Esophagus mucosa (tissue), 1 donor: ENCODE results near the gene STYX. TPM values are rescaled to one million over a fixed set of nuclear protein-coding genes. Genes with fewer than 3 reads are reported as not detected.
"Not testable (repeated sequence)": the region's sequence is repeated elsewhere in the genome, so short reads cannot be mapped to it uniquely, and the experiment has no call there.

Experiments used
- ATAC-seq: fragments of 200-7000 bp; cut with Tn5 transposase; one replicate; pipeline ENCODE4 v1.9.1; 2020
- total RNA-seq: library from RNA; stranded (reverse); gene quantifications from one replicate; pipeline ENCODE4 v1.2.4, GENCODE V29; 2023
- donor health status: DM: yes; HTN: yes; CAD: no.

Gene STYX
- total RNA-seq, 1 donor from 2014 or later: 13.7 TPM

DNA sequence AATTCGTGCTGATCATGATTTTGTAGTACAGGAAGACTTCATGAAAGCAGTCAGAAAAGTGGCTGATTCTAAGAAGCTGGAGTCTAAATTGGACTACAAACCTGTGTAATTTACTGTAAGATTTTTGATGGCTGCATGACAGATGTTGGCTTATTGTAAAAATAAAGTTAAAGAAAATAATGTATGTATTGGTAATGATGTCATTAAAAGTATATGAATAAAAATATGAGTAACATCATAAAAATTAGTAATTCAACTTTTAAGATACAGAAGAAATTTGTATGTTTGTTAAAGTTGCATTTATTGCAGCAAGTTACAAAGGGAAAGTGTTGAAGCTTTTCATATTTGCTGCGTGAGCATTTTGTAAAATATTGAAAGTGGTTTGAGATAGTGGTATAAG, 2.5 kb upstream of the STYX start:
- not testable (repeated sequence) for ATAC-seq

DNA sequence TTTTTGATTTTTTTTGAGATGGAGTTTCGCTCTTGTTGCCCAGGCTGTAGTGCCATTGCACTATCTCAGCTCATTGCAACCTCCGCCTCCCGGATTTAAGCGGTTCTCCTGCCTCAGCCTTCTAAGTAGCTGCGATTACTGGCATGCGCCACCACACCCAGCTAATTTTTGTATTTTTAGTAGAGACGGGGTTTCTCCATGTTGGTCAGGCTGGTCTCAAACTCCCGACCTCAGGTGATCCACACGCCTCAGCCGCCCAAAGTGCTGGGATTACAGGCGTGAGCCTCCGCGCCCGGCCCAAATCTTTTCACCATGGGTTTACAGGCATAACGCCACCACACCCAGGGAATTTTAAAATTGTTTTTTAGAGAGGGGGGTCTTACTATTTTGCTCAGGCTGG, 931 bp upstream of the STYX start:
- not testable (repeated sequence) for ATAC-seq

DNA sequence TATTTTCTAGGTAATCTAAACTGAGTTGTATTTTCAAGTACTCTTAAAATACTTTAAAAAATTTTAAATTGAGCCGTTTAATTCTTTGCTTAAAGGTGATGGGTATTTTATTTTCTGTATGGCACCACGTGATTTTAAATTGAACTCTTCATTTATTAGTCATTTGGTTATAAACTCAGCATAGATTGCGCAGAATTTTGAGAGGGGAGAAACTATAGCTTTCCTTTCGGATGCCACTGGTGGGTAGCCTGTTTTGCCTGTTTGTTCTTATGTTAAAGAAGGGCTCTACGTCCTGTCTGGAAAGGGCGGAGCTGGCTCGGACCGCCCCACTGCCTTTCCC, 411 bp upstream of the STYX start:
- ATAC-seq: no peak

DNA sequence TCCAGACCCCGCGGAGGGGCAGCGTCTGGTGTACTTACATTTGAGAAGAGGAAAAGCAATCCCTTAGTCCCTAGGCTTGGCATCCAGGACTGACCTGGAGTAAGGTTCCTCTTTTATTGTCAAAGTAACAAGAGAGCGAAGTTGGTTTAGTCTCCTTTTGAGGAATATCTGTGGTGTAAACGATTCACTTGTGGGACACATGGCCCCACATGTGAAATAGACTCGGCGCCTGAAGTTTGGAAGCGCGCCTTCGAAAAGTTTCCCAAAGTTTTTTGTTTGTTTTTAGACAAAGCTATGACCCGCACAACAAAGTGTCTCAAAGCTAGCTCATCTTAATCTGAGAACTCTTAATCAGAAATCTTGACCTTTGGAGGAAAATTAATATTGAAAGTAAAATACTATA, 744 bp downstream of the STYX start:
- no peak for ATAC-seq

DNA sequence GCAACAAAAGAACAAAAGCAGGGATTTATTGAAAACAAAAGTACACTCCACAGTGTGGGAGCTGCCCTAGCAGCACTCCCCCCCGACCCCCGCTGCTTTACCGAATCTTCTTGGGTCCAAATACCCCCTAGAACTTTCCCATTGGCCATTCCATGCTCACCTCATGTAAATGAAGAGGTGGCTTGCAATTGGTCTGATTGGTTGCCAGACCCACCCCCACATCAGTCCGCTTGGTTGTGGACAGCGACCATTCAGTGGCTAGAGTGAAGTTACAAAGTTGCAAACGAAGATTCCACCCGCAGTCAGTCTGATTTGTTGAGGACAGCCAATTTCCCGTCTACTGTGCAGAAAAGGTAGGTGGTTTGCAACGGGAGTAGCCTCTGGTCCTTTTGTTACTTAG, 3.9 kb downstream of the STYX start:
- no peak for ATAC-seq

DNA sequence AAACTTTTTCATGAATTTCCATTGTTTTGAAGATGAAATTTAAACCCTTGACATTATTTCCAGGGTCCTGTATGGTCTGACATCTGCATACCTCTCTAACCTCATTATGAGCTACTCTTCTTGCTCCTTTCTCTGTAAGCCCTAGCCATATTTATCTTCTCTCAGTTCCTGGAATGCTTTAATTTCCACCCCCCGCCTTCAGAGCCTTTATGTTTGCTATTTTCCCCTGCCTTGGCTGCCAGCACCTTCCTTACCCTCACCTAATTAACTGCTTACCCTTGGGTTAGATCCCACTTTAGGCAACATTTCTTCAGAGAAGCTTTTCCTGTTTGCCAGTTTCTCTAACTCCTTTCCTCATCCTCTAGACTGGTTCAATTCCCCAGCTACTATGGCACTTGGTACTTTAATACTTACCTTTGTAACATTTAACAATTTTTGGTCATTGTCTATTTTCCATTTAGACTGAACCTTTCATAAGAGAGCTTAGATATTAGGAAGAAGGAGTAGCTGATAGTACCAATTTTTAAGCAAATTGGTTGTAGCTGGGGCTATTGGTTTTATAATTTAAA, 6.0 kb downstream of the STYX start:
- ATAC-seq: no peak

DNA sequence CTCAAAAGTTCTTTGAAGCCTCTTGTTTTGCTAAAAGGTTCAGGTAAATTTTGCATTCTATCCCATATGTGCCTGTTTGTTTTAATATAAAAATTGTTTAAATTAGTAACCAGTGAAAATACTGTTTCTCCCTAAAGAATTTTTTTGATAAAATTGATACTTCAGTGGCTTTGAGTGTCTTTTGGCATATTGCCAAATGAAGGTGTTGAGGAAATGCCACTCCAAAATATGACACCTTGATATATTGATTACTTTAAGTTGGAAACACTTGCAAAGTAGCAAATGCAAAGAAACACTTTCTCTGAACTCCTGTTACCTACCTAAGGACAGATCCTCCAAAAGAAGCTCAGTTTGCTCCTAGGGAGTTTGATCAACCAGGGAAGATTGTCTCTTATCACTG, 8.4 kb downstream of the STYX start:
- ATAC-seq: no peak

DNA sequence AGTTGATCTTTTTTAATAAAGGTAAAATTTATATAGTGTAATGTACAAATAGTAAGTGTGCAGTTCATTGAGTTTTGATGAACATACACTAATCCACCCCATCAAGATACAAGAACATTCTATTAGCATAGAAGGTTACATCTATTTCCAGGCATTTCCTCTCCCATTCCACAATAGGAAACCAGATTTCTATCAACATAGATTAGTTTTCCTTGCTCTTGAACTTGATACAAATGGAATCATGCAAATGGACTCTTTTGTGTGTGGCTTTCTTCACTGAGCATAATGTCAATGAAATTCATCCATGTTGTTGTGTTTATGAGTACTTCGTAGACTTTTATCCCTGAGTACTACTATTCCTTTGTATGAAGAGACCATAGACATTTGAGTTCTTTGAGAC, 10.8 kb downstream of the STYX start:
- no peak for ATAC-seq

DNA sequence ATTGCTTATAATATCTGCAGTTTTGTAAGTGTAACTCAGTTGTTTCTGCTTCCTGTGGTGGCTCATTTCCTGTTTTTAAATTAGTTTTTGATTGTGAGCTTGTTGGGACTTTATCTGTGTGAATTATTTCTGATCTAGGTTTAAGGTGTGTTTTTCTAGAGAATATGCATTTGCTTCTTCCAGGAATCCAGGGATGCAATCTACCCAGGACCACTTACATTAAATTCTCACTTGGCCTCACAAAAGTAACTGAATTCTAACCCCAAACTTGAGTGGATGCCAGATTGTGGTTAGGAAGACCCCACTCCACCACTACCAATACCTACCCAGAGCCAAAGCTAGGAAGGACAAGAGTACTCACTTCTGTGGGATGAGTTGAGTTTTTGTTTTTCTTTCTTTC, 11.9 kb downstream of the STYX start:
- ATAC-seq: no peak

DNA sequence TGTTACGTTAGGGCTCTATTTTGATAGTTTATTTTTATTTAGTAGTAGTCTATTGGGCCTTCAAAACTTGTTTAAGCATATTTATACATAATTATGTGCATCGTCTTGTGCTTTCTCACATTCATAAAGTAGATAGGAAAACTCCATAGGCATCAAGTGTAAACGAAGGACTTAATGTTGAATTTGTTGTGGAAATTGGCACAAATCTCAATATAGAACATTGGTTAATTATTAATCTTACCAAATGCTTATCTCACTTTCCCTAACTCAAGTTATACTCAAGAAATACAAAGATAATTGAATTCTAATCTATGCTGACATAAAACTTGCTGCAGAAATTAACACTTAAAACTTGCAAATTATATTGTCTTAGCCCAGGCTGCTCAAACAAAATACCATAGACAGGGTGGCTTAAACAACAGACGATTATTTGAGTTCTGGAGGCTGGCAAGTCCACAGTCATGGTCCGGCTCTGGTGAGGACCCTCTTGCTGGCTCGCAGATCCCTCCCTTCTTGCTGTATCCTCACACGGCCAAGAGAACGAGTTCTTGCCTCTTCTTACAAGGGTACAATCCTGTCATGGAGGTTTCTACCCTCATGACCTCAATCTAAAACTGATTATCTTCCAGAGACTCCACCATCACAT, 18.8 kb downstream of the STYX start:
- no peak for ATAC-seq

DNA sequence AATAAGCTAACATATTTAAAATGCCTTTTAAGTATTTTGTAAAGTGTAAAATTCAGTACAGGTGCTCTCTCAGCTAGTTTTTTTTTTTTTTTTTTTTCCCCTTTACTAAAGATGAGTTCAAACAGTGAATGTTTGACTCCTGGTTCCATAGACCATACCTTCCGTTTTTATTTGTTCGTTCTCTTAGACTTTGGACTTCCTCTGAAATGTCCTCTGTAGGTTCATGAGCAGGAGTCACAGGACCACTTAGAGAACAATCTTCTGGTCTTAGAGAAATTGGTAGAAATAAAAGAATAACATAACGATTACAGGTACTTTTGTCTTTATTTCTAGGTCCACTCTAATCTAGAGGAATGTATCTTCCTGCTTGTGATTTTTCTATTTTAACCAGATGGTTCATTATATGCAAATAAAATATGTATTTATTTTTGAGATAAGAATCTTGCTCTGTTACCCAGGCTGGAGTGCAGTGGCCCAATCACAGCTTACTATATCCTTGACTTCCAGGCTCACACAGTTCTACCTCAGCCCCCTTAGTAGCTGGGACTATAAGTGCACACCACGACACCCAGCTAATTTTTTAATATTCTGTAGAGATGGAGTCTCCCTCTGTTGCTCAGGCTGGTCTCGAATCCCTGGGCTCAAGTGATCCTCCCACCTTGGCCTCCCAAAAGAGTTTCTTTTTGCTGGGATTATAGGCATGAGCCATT, 25.8 kb downstream of the STYX start:
- ATAC-seq: no peak

DNA sequence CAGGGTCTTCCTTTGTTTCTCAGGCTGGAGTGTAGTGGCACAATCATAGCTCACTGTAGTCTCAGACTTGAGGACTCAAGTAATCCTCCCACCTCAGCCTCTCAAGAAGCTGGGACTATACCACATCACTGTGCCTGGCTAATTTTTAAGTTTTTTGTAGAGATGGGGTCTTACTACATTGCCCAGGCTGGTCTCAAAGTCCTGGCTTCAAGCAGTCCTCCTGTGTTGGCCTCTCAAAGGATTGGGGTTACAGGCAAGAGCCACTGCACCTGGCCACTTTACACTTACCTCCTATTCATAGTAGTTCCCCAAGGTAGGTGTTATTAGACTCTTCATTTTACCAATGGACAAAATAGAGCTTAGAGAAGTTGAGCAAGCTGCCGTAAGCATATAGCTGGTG, 29.2 kb downstream of the STYX start:
- ATAC-seq: no peak

DNA sequence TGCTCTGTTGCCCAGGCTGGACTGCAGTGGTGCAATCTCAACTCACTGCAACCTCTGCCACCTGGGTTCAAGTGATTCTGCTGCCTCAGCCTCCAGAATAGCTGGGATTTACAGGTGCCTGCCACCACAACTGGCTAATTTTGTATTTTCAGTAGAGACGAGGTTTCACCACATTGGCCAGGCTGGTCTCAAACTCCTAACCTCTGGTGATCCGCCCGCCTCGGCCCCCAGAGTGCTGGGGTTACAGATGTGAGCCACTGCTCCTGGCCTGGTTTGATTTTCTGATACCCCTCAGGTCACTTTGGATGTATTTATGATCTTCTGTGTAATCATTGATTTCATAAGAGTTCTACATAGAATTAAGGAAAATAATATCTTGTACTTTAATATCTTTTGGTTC, 33.0 kb downstream of the STYX start:
- ATAC-seq: not testable (repeated sequence)

DNA sequence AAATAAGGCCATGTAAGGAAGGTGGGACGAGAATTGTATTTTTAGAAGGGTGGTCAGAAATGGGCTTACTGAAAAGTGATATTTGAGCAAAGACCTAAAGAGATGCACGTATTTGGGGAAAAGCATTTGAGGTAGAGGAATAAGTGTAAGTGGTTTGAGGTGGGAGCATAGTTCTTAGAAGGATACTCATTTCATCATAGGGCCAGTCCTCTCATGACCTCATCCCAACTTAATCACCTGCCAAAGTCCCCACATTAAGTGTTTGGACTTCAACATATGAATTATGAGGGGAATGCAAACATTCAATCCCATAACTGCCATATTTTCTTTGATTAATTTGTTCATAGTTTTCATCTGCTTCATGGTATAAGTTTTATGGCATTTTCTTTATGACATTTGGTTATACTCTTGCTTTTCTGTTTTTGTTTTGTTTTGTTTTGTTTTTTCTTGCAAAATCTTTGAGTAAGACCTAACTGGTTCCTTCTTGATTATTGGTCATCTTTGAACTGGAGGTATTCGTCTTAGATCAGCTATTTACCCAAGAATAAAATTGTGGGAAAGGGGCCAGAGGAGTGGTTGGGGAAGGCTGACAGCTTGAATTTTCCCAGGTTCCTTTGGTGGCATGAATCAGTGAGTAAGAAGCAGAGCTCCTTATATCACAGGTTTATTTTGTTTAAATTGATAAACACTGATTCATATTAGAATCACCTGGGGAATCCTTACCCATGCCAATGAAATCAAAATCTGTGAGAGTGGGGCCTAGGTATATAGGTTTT, 37.3 kb downstream of the STYX start:
- no peak for ATAC-seq

DNA sequence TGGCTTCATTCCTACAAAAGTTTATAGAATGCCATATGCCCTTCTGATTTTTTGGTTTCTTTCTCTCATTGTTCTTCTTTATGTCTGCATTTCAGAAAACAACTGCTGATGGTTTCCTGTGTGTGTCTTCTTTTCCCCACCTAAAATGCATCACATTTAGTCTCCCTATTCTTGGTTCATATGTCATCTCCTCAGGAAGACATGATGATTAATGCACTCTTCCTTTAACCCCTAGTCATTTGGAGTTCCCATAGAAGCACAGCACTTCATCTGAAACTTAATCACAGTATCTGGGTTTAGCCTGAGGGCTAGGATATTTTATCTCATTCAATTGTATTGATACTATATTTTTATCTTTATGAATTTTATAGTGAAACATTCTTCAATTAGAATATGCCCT, 39.9 kb downstream of the STYX start:
- no peak for ATAC-seq

DNA sequence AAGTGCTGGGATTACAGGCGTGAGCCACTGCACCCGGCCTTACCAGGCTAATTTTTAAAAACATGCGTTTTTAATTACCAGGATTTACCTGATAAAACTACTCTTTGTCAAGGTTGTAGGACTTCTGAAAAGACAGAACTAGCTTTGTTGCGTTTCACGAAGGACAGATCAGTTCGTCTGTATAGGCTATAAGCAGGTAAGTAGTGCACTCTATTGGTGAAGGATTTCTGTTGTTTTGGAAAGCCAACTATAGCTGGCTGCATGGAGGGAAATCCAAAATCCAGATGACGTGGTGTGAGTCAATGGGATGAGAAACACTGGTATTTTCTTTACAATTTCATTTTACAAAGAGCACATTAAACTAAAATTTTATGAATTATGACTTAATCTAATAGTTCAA, 46.9 kb downstream of the STYX start:
- ATAC-seq: no peak

DNA sequence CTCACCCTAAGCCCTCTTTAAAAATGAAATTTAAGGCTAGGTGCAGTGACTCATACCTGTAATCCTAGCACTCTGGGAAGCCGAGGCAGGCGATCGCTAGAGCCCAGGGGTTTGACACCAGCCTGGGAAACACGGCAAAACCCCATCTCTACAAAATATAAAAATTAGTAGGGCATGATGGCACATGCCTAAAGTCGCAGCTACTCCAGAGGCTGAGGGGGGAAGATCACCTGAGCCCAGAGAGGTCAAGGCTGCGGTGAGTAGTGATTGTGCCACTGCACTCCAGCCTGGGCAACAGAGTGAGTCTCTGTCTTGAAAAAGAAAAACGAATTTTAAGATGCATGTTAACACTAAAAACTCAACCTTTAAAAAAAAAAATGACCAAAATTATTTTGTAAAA, 48.7 kb downstream of the STYX start:
- no peak for ATAC-seq

DNA sequence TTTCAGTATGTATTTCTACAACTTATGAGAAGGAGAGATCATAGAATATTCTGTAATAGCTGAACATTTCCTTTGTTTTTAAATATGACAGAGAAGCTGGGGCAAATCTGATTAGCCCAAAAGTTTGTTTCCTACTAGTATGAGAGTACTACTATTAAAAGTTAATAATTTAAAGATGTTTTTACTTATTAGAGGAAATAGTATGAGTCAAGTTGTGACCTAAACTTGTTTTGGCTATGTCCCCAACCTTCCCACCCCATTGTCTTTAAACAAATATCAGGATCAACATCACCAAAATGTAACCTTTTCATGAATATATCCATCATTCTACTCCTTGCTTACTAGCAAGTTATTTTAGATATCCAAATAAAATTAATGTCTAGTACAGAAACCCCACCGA, 50.9 kb downstream of the STYX start:
- no peak for ATAC-seq

DNA sequence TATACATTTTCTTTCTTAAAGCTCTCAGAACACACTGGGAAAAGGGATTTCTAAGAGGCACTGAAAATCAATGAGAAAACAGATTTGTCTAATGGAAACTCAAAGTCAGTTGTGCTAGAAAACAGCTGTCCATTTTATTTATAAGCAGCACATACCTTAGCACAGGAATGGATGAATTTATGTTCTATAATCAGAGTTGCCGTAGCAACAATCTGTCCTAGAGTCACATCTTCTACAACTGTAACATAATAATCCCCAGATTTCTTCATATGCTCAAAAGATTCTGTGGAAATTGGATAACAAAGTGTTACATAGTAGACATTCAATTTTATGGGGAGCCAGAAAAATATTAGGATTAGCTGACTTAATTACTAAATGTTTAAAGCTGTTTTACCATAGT, 51.7 kb downstream of the STYX start:
- no peak for ATAC-seq

DNA sequence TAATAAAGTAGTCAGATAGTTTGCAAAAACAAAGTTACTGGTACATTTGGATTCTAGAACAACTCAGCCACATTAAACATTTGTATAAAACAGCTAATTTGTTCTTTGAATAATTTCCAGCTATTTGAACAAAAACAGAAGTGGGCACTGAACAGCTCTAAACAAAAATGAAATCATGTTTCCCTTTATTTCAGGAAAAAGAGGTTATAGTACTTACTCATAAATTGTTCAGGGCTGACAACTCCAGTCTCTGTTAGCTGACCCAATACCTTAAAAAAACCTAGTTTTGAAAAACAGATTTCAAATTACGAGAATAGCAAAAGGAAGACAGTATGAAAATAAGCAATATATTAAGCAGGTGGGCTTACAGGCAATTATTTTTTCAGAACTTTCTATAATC, 53.2 kb downstream of the STYX start:
- no peak for ATAC-seq

DNA sequence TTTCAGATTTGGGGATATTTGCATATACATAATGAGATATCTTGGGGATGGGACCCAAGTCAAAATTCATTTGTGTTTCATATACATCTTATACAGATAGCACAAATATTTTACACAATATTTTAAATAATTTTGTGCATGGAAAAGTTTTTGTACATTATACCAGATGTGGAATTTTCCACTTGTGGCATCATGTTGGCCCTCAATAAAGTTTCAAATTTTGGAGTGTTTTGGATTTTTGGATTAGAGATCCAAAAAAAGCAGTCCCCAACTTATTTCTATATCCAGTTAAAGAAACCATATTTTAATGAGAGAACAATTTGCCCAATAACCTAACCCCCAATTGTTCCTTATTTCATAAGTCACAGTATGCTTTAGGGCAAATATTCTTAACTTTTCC, 56.9 kb downstream of the STYX start:
- no peak for ATAC-seq

DNA sequence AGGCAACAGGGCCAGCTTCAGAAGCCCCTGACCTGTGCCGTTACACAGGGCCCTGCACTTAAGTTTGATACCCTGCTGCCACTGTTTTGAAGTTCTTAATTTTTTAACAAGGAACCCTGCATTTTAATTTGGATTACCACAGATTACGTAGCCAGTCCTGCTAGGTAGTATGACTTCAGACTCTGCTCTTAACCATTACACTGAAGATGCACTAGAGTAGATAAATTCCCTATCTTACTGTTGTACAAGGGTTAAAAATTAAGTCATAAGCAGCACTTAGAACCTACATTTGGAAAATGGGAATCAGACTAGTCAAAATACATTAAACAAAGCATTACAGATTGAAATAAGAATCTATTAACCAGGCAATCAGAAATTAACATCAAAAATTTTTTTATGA, 59.2 kb downstream of the STYX start:
- no peak for ATAC-seq

DNA sequence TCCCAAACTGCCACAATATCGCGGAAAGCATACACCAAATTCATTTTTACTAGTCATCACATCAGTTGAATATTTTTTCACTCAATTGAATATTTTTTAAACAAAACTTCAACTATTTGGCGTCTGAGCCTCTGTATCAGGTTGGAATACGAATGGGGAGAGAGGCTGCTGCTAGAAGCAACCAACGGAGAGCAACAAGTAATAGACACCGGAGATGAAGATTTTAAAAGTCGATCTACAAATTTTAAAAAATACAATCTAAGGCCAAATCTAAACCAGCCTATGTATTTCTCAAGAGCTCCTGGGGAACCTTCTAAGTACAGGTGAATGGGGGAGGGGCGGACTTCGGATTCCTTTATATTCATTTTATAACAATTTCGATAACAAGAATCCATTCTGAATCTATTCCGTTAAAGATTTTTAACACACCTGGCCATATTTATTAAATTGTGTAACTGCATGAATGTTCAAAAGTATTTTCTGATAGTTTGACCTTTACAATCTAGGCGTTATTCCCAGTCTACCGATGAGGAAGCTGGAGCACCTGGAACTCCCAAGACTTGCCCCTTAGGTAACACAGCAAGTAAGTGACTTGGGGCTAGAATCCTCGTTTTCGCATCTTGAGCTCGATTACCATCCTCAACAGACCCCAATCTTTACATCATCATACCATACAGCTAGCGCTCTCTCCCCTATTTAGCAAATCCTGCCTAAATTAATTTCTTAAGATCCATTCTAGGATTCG, 60.2 kb downstream of the STYX start:
- no peak for ATAC-seq
